Liver (tissue), 3 donors: ENCODE data around the gene PGGHG.

Experiments
- EGR1 ChIP-seq, 2 donors: IDR thresholded peaks; 2 replicates each; pipeline ENCODE4 v1.6.1; 2016 to 2018; ENCODE audit warnings: antibody characterized with exemption in 2 of 2, low read depth in 2 of 2
- FOXA1 ChIP-seq: IDR thresholded peaks from 2 replicates; pipeline ENCODE4 v1.6.1; 2016; ENCODE audit warnings: antibody characterized with exemption
- GABPA ChIP-seq, 2 donors: IDR thresholded peaks in 1 of 2; conservative IDR thresholded peaks in 1 of 2; 2 replicates each; pipeline ENCODE4 v1.6.1; 2016; ENCODE audit warnings: antibody characterized with exemption in 2 of 2, mild to moderate bottlenecking in 1 of 2, moderate library complexity in 1 of 2
- RAD21 ChIP-seq, 2 donors: IDR thresholded peaks; 2 replicates each; pipeline ENCODE4 v1.6.1; 2016; ENCODE audit warnings: antibody characterized with exemption in 2 of 2, mild to moderate bottlenecking in 2 of 2
- RXRA ChIP-seq, 2 donors: IDR thresholded peaks; 2 replicates each; pipeline ENCODE4 v1.6.1; 2017 to 2018; ENCODE audit warnings: antibody characterized with exemption in 2 of 2, mild to moderate bottlenecking in 1 of 2
- TAF1 ChIP-seq: conservative IDR thresholded peaks from 2 replicates; pipeline ENCODE4 v1.6.1; 2016; ENCODE audit warnings: antibody characterized with exemption, mild to moderate bottlenecking
- YY1 ChIP-seq: IDR thresholded peaks from 2 replicates; pipeline ENCODE4 v1.6.1; 2016; ENCODE audit warnings: antibody characterized with exemption, mild to moderate bottlenecking
- TF ChIP-seq, protein P1 (sequence below): fragments of 150-350 bp; IDR thresholded peaks from 2 replicates; pipeline ENCODE4 v1.5.1; 2017; ENCODE audit warnings: improper control_type of control experiment, low read depth, low read length; ENCODE audit not compliant: missing input control
- TF ChIP-seq, protein P2 (sequence below): IDR thresholded peaks from 2 replicates; pipeline ENCODE4 v1.6.1; 2016; ENCODE audit warnings: antibody characterized with exemption, mild to moderate bottlenecking
- TF ChIP-seq, protein P3 (sequence below): IDR thresholded peaks from 2 replicates; pipeline ENCODE4 v1.6.1; 2016; ENCODE audit warnings: antibody characterized with exemption
- donor health status: healthy.
- donor health status: healthy.

DNA sequence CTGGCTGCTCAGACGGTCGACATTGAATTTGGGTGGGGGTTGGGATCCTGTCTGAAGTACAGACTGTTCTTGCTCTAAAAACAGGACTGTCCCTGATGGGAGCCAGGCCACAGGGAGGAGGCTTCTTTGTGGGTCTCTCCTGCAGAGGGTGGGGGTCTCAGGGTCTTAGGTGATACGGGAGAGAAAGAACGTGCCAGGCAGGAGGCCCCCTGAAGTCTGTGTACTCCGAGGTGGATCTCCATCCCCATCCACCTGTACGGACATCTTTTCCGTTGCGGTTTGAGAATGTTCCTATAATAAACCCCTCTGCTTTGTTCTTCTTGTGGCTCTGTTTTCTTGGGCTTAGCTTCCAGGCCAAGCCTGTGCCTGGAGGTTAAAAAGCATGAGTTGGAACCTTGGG is 36.3 kb upstream of the PGGHG start:
- TF ChIP-seq, protein P1, sequence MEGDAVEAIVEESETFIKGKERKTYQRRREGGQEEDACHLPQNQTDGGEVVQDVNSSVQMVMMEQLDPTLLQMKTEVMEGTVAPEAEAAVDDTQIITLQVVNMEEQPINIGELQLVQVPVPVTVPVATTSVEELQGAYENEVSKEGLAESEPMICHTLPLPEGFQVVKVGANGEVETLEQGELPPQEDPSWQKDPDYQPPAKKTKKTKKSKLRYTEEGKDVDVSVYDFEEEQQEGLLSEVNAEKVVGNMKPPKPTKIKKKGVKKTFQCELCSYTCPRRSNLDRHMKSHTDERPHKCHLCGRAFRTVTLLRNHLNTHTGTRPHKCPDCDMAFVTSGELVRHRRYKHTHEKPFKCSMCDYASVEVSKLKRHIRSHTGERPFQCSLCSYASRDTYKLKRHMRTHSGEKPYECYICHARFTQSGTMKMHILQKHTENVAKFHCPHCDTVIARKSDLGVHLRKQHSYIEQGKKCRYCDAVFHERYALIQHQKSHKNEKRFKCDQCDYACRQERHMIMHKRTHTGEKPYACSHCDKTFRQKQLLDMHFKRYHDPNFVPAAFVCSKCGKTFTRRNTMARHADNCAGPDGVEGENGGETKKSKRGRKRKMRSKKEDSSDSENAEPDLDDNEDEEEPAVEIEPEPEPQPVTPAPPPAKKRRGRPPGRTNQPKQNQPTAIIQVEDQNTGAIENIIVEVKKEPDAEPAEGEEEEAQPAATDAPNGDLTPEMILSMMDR, result no peak
- TF ChIP-seq TAF1 (no peak), RXRA (IDR thresholded peaks at IDR 0.05) (no peak), RAD21 (IDR thresholded peaks at IDR 0.05) (no peak), FOXA1 (no peak), GABPA (IDR thresholded peaks at IDR 0.05 in 1 of 2, conservative IDR thresholded peaks at IDR 0.05 in 1 of 2) (no peak), YY1 (no peak), EGR1 (IDR thresholded peaks at IDR 0.05; ENCODE audit: low read depth in 2 of 2) (no peak)
- TF ChIP-seq, protein P2, sequence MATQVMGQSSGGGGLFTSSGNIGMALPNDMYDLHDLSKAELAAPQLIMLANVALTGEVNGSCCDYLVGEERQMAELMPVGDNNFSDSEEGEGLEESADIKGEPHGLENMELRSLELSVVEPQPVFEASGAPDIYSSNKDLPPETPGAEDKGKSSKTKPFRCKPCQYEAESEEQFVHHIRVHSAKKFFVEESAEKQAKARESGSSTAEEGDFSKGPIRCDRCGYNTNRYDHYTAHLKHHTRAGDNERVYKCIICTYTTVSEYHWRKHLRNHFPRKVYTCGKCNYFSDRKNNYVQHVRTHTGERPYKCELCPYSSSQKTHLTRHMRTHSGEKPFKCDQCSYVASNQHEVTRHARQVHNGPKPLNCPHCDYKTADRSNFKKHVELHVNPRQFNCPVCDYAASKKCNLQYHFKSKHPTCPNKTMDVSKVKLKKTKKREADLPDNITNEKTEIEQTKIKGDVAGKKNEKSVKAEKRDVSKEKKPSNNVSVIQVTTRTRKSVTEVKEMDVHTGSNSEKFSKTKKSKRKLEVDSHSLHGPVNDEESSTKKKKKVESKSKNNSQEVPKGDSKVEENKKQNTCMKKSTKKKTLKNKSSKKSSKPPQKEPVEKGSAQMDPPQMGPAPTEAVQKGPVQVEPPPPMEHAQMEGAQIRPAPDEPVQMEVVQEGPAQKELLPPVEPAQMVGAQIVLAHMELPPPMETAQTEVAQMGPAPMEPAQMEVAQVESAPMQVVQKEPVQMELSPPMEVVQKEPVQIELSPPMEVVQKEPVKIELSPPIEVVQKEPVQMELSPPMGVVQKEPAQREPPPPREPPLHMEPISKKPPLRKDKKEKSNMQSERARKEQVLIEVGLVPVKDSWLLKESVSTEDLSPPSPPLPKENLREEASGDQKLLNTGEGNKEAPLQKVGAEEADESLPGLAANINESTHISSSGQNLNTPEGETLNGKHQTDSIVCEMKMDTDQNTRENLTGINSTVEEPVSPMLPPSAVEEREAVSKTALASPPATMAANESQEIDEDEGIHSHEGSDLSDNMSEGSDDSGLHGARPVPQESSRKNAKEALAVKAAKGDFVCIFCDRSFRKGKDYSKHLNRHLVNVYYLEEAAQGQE, result no peak
- TF ChIP-seq, protein P3, sequence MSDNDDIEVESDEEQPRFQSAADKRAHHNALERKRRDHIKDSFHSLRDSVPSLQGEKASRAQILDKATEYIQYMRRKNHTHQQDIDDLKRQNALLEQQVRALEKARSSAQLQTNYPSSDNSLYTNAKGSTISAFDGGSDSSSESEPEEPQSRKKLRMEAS, result no peak
